HEK293 (cell line): ENCODE results near the gene DCDC2.
"Not testable (repeated sequence)": the region's sequence is repeated elsewhere in the genome, so short reads cannot be mapped to it uniquely, and the experiment has no call there.

ENCODE experiments used
- CTCF ChIA-PET: fragments of 350-600 bp; formaldehyde crosslinking; extraction: SDS; loops from one replicate; lab custom pipeline; 2021; ENCODE audit warnings: antibody characterized with exemption; lab: Yijun Ruan, JAX
- POLR2A ChIA-PET: fragments of 300-600 bp; formaldehyde crosslinking; extraction: SDS; loops from one replicate; lab custom pipeline; 2020; ENCODE audit warnings: antibody characterized with exemption, inconsistent platforms; lab: Yijun Ruan, JAX
- H3K27ac ChIP-seq: fragments of 200-500 bp; sonication (Bioruptor generic); 2 replicates; pipeline ENCODE4 v1.5.1; 2014; ENCODE audit warnings: low read depth, low read length, control low read depth, inconsistent platforms; ENCODE audit errors: extremely low read depth
- H3K36me3 ChIP-seq, 2 experiments: fragments of 200-500 bp in 1 of 2; sonication (Bioruptor generic) in 1 of 2; 1 replicate in 1 of 2; 2 replicates in 1 of 2; pipeline ENCODE4 v1.5.1; 2014 to 2017; ENCODE audit warnings: inconsistent platforms in 2 of 2, low read length in 2 of 2; ENCODE audit not compliant: control insufficient read depth in 2 of 2, insufficient read depth in 1 of 2
- H3K4me1 ChIP-seq: fragments of 200-500 bp; sonication (Bioruptor generic); 2 replicates; pipeline ENCODE4 v1.5.1; 2014; ENCODE audit warnings: mild to moderate bottlenecking, low read length, inconsistent platforms; ENCODE audit not compliant: control insufficient read depth, insufficient read depth
- H3K4me3 ChIP-seq: 2 replicates; pipeline ENCODE4 v1.5.1; 2011; ENCODE audit warnings: low read depth, mild to moderate bottlenecking, control low read depth, low read length, moderate library complexity
- H3K9me3 ChIP-seq: fragments of 200-500 bp; sonication (Bioruptor generic); 2 replicates; pipeline ENCODE4 v1.5.1; 2014; ENCODE audit warnings: low read depth, low read length, inconsistent platforms; ENCODE audit not compliant: control insufficient read depth, insufficient read depth
- AEBP2 ChIP-seq: fragments of 450-650 bp; formaldehyde crosslinking; IDR thresholded peaks from 2 replicates; pipeline ENCODE4 v1.5.1; 2016; ENCODE audit warnings: missing biosample characterization, missing genetic modification characterization, borderline replicate concordance
- PRDM2 ChIP-seq: fragments of 450-650 bp; formaldehyde crosslinking; IDR thresholded peaks from 2 replicates; pipeline ENCODE4 v1.5.1; 2016; ENCODE audit warnings: missing biosample characterization, missing genetic modification characterization, borderline replicate concordance
- ZBTB17 ChIP-seq: fragments of 450-650 bp; formaldehyde crosslinking; IDR thresholded peaks from 2 replicates; pipeline ENCODE4 v1.5.1; 2016; ENCODE audit warnings: missing biosample characterization, missing genetic modification characterization
- ZNF121 ChIP-seq: fragments of 450-650 bp; formaldehyde crosslinking; IDR thresholded peaks from 2 replicates; pipeline ENCODE4 v1.5.1; 2016; ENCODE audit warnings: missing biosample characterization, missing genetic modification characterization
- ZNF140 ChIP-seq: fragments of 450-650 bp; formaldehyde crosslinking; IDR thresholded peaks from 2 replicates; pipeline ENCODE4 v1.5.1; 2016; ENCODE audit warnings: missing biosample characterization, missing genetic modification characterization
- ZNF155 ChIP-seq: fragments of 450-650 bp; formaldehyde crosslinking; IDR thresholded peaks from 2 replicates; pipeline ENCODE4 v1.5.1; 2016; ENCODE audit warnings: missing biosample characterization, missing genetic modification characterization
- ZNF239 ChIP-seq: fragments of 450-650 bp; formaldehyde crosslinking; IDR thresholded peaks from 2 replicates; pipeline ENCODE4 v1.5.1; 2016; ENCODE audit warnings: missing biosample characterization, missing genetic modification characterization
- ZNF335 ChIP-seq: fragments of 450-650 bp; formaldehyde crosslinking; conservative IDR thresholded peaks from 2 replicates; pipeline ENCODE4 v1.5.1; 2016; ENCODE audit warnings: missing biosample characterization, missing genetic modification characterization
- ZNF362 ChIP-seq: fragments of 450-650 bp; formaldehyde crosslinking; IDR thresholded peaks from 2 replicates; pipeline ENCODE4 v1.5.1; 2016; ENCODE audit warnings: missing biosample characterization, missing genetic modification characterization
- ZNF449 ChIP-seq: fragments of 450-650 bp; formaldehyde crosslinking; IDR thresholded peaks from 2 replicates; pipeline ENCODE4 v1.5.1; 2017; ENCODE audit warnings: missing biosample characterization, mild to moderate bottlenecking, missing genetic modification characterization, moderate library complexity
- ZNF48 ChIP-seq: fragments of 450-650 bp; formaldehyde crosslinking; IDR thresholded peaks from 2 replicates; pipeline ENCODE4 v1.5.1; 2016; ENCODE audit warnings: missing biosample characterization, missing genetic modification characterization
- ZNF704 ChIP-seq: fragments of 450-650 bp; formaldehyde crosslinking; IDR thresholded peaks from 2 replicates; pipeline ENCODE4 v1.5.1; 2016; ENCODE audit warnings: missing biosample characterization, missing genetic modification characterization
- ZNF768 ChIP-seq: fragments of 450-650 bp; formaldehyde crosslinking; IDR thresholded peaks from 2 replicates; pipeline ENCODE4 v1.5.1; 2018; ENCODE audit warnings: missing biosample characterization, mild to moderate bottlenecking, missing genetic modification characterization

The DCDC2 gene

GRCh38 chr6:24245275-24245674 lies 112.6 kb downstream of the DCDC2 start (continued):
- no peak for TF ChIP-seq PRDM2 (tag by site-specific recombination)
- TF ChIP-seq ZNF140 (tag by site-specific recombination), result no peak
- no peak for TF ChIP-seq ZNF155 (tag by site-specific recombination)
- no peak for TF ChIP-seq ZBTB17 (tag by site-specific recombination)

- CTCF ChIA-PET, result interaction anchor here (0.6 kb wide), 1 partner anchor 15 kb away, joined by 3 read pairs; no protein-coding TSS in a partner anchor
- H3K4me1 ChIP-seq, result no peaks in the 10 kb centered on the region
- no peak overlapping the region for H3K4me3 ChIP-seq
- no peaks in the 10 kb centered on the region for H3K36me3 ChIP-seq
- no peak overlapping the region for H3K27ac ChIP-seq
- POLR2A ChIA-PET, result no interaction called here
- H3K9me3 ChIP-seq, result no peaks in the 10 kb centered on the region
- TF ChIP-seq ZNF449, result no peak
- TF ChIP-seq ZNF239, result no peak
- TF ChIP-seq AEBP2 (tag by site-specific recombination), result no peak
- no peak for TF ChIP-seq ZNF362 (tag by site-specific recombination)
- TF ChIP-seq ZNF48, result no peak
- no peak for TF ChIP-seq ZNF704 (tag by site-specific recombination)
- no peak for TF ChIP-seq ZBTB17 (tag by site-specific recombination)
- TF ChIP-seq ZNF768 (tag by site-specific recombination), result no peak
- no peak for TF ChIP-seq ZNF335 (tag by site-specific recombination)
- TF ChIP-seq, all 188 proteins: peak for 0
These were observed 114.9 kb downstream of the DCDC2 start for GRCh38 chr6:24242924-24243323.

GRCh38 chr6:24241779-24242178 lies 116.1 kb downstream of the DCDC2 start:
- POLR2A ChIA-PET, H3K27ac ChIP-seq, H3K4me1 ChIP-seq, H3K36me3 ChIP-seq, H3K9me3 ChIP-seq, CTCF ChIA-PET, H3K4me3 ChIP-seq: not testable (repeated sequence)
- TF ChIP-seq ZNF121 (tag by site-specific recombination), result 0 out of 2 replicates have a peak, but pooled peaks have one; percentile 38
- TF ChIP-seq, all 188 proteins: peak for 1; not testable (repeated sequence) for 187
